H1 (cell line): ENCODE data around the gene MKRN1. TPM values are rescaled to one million over a fixed set of nuclear protein-coding genes. Genes with fewer than 3 reads are reported as not detected.

ENCODE experiments used
- CTCF ChIA-PET: fragments of 300-600 bp; sonication (Branson Sonifier 250); formaldehyde crosslinking; loops from one replicate; lab custom pipeline; 2021; ENCODE audit not compliant: partially characterized antibody; lab: Charles Lee
- POLR2A ChIA-PET: fragments of 300-600 bp; sonication (Branson Sonifier 250); formaldehyde crosslinking; loops from one replicate; lab custom pipeline; 2021; ENCODE audit warnings: inconsistent platforms; ENCODE audit not compliant: partially characterized antibody; lab: Charles Lee
- DNase-seq, 2 experiments: peaks; one replicate each; pipeline versions ENCODE4 v3.0.0 to v3.0.0-alpha.2; 2010 to 2022; ENCODE audit warnings: low spot score in 2 of 2, low read depth in 1 of 2, mixed read lengths in 1 of 2
- FAIRE-seq: peaks from 2 replicates; lab custom pipeline; 2011; peaks lifted over from hg19 to GRCh38; lab: Jason Lieb, UNC
- H2AFZ ChIP-seq: 2 replicates; pipeline ENCODE4 v1.8.1; 2012; ENCODE audit warnings: low read length, inconsistent platforms
- H2AK5ac ChIP-seq: 2 replicates; pipeline ENCODE4 v1.6.1; 2013; ENCODE audit warnings: low read depth, low read length
- H2BK120ac ChIP-seq: replicated peaks from 2 replicates; pipeline ENCODE3; 2013; ENCODE audit warnings: low read depth, low read length, inconsistent platforms
- H2BK12ac ChIP-seq: 2 replicates; pipeline ENCODE4 v1.6.1; 2013; ENCODE audit warnings: low read depth, low read length
- H2BK15ac ChIP-seq: 2 replicates; pipeline ENCODE4 v1.6.1; 2013; ENCODE audit warnings: low read length
- H2BK20ac ChIP-seq: 2 replicates; pipeline ENCODE4 v1.6.1; 2013; ENCODE audit warnings: low read length
- H2BK5ac ChIP-seq: 2 replicates; pipeline ENCODE4 v1.6.1; 2013; ENCODE audit warnings: low read depth, low read length
- H3K14ac ChIP-seq: 2 replicates; pipeline ENCODE4 v1.6.1; 2013; ENCODE audit warnings: inconsistent platforms; ENCODE audit not compliant: insufficient read length
- H3K18ac ChIP-seq: 2 replicates; pipeline ENCODE4 v1.6.1; 2013; ENCODE audit warnings: low read length; ENCODE audit errors: extremely low read depth
- H3K23ac ChIP-seq: 2 replicates; pipeline ENCODE4 v1.6.1; 2013; ENCODE audit warnings: inconsistent platforms; ENCODE audit not compliant: insufficient read length
- H3K23me2 ChIP-seq: 2 replicates; pipeline ENCODE4 v1.6.1; 2013; ENCODE audit warnings: low read depth, low read length
- H3K27ac ChIP-seq: 2 replicates; pipeline ENCODE4 v1.6.1; 2011; ENCODE audit warnings: low read depth, low read length, inconsistent platforms
- H3K27me3 ChIP-seq, 4 experiments: replicated peaks in 1 of 4; 1 replicate in 1 of 4; 2 replicates in 3 of 4; pipeline versions ENCODE4 v1.6.1 to v1.8.1; 2011 to 2013; ENCODE audit warnings: low read length in 3 of 4, mild to moderate bottlenecking in 3 of 4, inconsistent platforms in 2 of 4, mixed read lengths in 2 of 4, moderate library complexity in 1 of 4; ENCODE audit not compliant: control insufficient read depth in 3 of 4, insufficient read depth in 3 of 4; ENCODE audit errors: extremely low read depth in 1 of 4
- H3K36me3 ChIP-seq, 4 experiments: 2 replicates each; pipeline versions ENCODE4 v1.6.1 to v1.8.1; 2011 to 2013; ENCODE audit warnings: mild to moderate bottlenecking in 4 of 4, low read length in 3 of 4, moderate library complexity in 2 of 4, control low read depth in 1 of 4, inconsistent platforms in 1 of 4; ENCODE audit not compliant: insufficient read depth in 4 of 4, control insufficient read depth in 2 of 4
- H3K4ac ChIP-seq: replicated peaks from 2 replicates; pipeline ENCODE3; 2013; ENCODE audit warnings: low read length, low read depth, mixed read lengths, inconsistent platforms; ENCODE audit not compliant: insufficient read length
- H3K4me1 ChIP-seq, 4 experiments: replicated peaks in 1 of 4; 1 replicate in 1 of 4; 2 replicates in 3 of 4; pipeline versions ENCODE4 v1.6.1 to v1.8.1; 2011 to 2013; ENCODE audit warnings: low read length in 3 of 4, inconsistent platforms in 2 of 4, mixed read lengths in 1 of 4; ENCODE audit not compliant: insufficient read depth in 4 of 4, control insufficient read depth in 3 of 4
- H3K4me2 ChIP-seq, 2 experiments: 2 replicates each; pipeline versions ENCODE4 v1.6.1 to v1.8.1; 2011 to 2013; ENCODE audit warnings: low read depth in 2 of 2, low read length in 2 of 2, control low read depth in 1 of 2, inconsistent platforms in 1 of 2, mild to moderate bottlenecking in 1 of 2; ENCODE audit not compliant: insufficient read depth in 1 of 2
- H3K4me3 ChIP-seq, 4 experiments: fragments of 200-600, 300-600 bp in 1 of 4; sonication (generic), shearing (Covaris generic), sonication (Bioruptor Twin) in 1 of 4; 2 replicates each; pipeline versions ENCODE4 v1.5.1 to v1.8.1; 2011 to 2016; ENCODE audit warnings: low read length in 4 of 4, low read depth in 3 of 4, control low read depth in 2 of 4, inconsistent platforms in 2 of 4, mild to moderate bottlenecking in 2 of 4, mixed read lengths in 1 of 4, moderate library complexity in 1 of 4; ENCODE audit not compliant: insufficient read depth in 2 of 4; ENCODE audit errors: extremely low read depth in 1 of 4
- H3K56ac ChIP-seq: replicated peaks from 2 replicates; pipeline ENCODE3; 2013; ENCODE audit warnings: low read depth, mild to moderate bottlenecking, mixed read lengths, low read length, inconsistent platforms; ENCODE audit not compliant: insufficient read length
- H3K79me1 ChIP-seq: 2 replicates; pipeline ENCODE4 v1.6.1; 2013; ENCODE audit warnings: low read depth, low read length, control low read depth
- H3K79me2 ChIP-seq, 2 experiments: 2 replicates each; pipeline versions ENCODE4 v1.6.1 to v1.8.1; 2012 to 2013; ENCODE audit warnings: low read length in 2 of 2, mild to moderate bottlenecking in 2 of 2, inconsistent platforms in 1 of 2; ENCODE audit not compliant: insufficient read depth in 2 of 2, control insufficient read depth in 1 of 2
- H3K9ac ChIP-seq, 4 experiments: replicated peaks in 1 of 4; 1 replicate in 1 of 4; 2 replicates in 3 of 4; pipeline versions ENCODE4 v1.6.1 to v1.8.1; 2011 to 2013; ENCODE audit warnings: low read depth in 3 of 4, low read length in 3 of 4, control low read depth in 2 of 4, mild to moderate bottlenecking in 2 of 4, moderate library complexity in 2 of 4, inconsistent platforms in 1 of 4; ENCODE audit errors: extremely low read depth in 1 of 4
- H3K9me3 ChIP-seq, 2 experiments: 2 replicates each; pipeline versions ENCODE4 v1.6.1 to v1.8.1; 2012 to 2013; ENCODE audit warnings: mild to moderate bottlenecking in 2 of 2, moderate library complexity in 2 of 2, control low read depth in 1 of 2, inconsistent platforms in 1 of 2, low read depth in 1 of 2, low read length in 1 of 2, mixed read lengths in 1 of 2; ENCODE audit not compliant: insufficient read depth in 2 of 2
- H4K20me1 ChIP-seq, 2 experiments: replicated peaks in 1 of 2; 2 replicates each; pipeline versions ENCODE3 to v1.8.1; 2011 to 2013; ENCODE audit warnings: inconsistent platforms in 2 of 2, low read length in 2 of 2, mild to moderate bottlenecking in 1 of 2; ENCODE audit not compliant: insufficient read depth in 2 of 2, control insufficient read depth in 1 of 2
- H4K5ac ChIP-seq: 2 replicates; pipeline ENCODE4 v1.6.1; 2013; ENCODE audit warnings: low read length, low read depth, mixed read lengths, inconsistent platforms; ENCODE audit not compliant: insufficient read length
- H4K8ac ChIP-seq: 2 replicates; pipeline ENCODE4 v1.8.0; 2013; ENCODE audit warnings: mild to moderate bottlenecking, moderate library complexity, low read length, inconsistent platforms; ENCODE audit not compliant: insufficient read depth; ENCODE audit errors: extremely low read depth
- H4K91ac ChIP-seq: replicated peaks from 2 replicates; pipeline ENCODE3; 2013; ENCODE audit warnings: low read length, mixed read lengths, inconsistent platforms; ENCODE audit not compliant: insufficient read length
- EP300 ChIP-seq, 2 experiments: IDR thresholded peaks; 1 replicate in 1 of 2; 2 replicates in 1 of 2; pipeline ENCODE4 v1.6.1; 2011 to 2012; ENCODE audit warnings: low read depth in 2 of 2, low read length in 2 of 2, mild to moderate bottlenecking in 2 of 2, borderline replicate concordance in 1 of 2, inconsistent platforms in 1 of 2, moderate library complexity in 1 of 2
- KDM1A ChIP-seq: fragments of 200-600, 300-600 bp; sonication (generic); IDR thresholded peaks from 2 replicates; pipeline ENCODE4 v1.7.1; 2016; ENCODE audit warnings: mild to moderate bottlenecking, low read length, borderline replicate concordance
- KDM4A ChIP-seq: IDR thresholded peaks from one replicate; pipeline ENCODE4 v1.7.1; 2012; ENCODE audit warnings: low read depth, mild to moderate bottlenecking, moderate library complexity, low read length, inconsistent platforms; ENCODE audit not compliant: severe bottlenecking
- POLR2A ChIP-seq, 2 experiments: IDR thresholded peaks; 1 replicate in 1 of 2; 2 replicates in 1 of 2; pipeline ENCODE4 v1.6.1; 2011; ENCODE audit warnings: low read depth in 2 of 2, low read length in 2 of 2, mild to moderate bottlenecking in 2 of 2; ENCODE audit errors: control extremely low read depth in 1 of 2
- RAD21 ChIP-seq, 2 experiments: IDR thresholded peaks in 1 of 2; conservative IDR thresholded peaks in 1 of 2; 2 replicates each; pipeline ENCODE4 v1.6.1; 2011; ENCODE audit warnings: low read depth in 2 of 2, low read length in 2 of 2, improper control_type of control experiment in 1 of 2, inconsistent platforms in 1 of 2, mild to moderate bottlenecking in 1 of 2, moderate library complexity in 1 of 2
- RFX5 ChIP-seq: IDR thresholded peaks from 2 replicates; pipeline ENCODE4 v1.6.1; 2011; ENCODE audit warnings: low read depth, low read length, improper control_type of control experiment, borderline replicate concordance
- RXRA ChIP-seq: IDR thresholded peaks from 2 replicates; pipeline ENCODE4 v1.6.1; 2011; ENCODE audit warnings: low read depth, mild to moderate bottlenecking, low read length, moderate library complexity; ENCODE audit not compliant: insufficient read depth
- SP4 ChIP-seq: IDR thresholded peaks from 2 replicates; pipeline ENCODE4 v1.6.1; 2012; ENCODE audit warnings: low read length, inconsistent platforms
- USF2 ChIP-seq: IDR thresholded peaks from 2 replicates; pipeline ENCODE4 v1.6.1; 2011; ENCODE audit warnings: low read length, improper control_type of control experiment
- ZNF274 ChIP-seq: IDR thresholded peaks from 2 replicates; pipeline ENCODE4 v1.7.0; 2012; ENCODE audit warnings: low read length, borderline replicate concordance; ENCODE audit errors: extremely low read depth
- WGBS, 2 experiments: shearing (Covaris generic) in 1 of 2; methylation state at CpG; one replicate each; pipeline versions ENCODE4 v1.1.6 to v1.1.7; 2013 to 2015; ENCODE audit warnings: low lambda C conversion rate in 2 of 2, mixed read lengths in 2 of 2, inconsistent platforms in 1 of 2, low coverage in 1 of 2, missing lambda C conversion rate in 1 of 2; ENCODE audit not compliant: insufficient replicate concordance in 2 of 2, insufficient coverage in 1 of 2, insufficient read length in 1 of 2; ENCODE audit errors: extremely low coverage in 1 of 2, missing lambda C conversion rate in 1 of 2; 5-methylcytosine and 5-hydroxymethylcytosine counted together
- polyA plus RNA-seq, 7 experiments: library from polyadenylated mRNA; depleted of rRNA in 3 of 7; stranded (reverse) in 5 of 7; unstranded in 2 of 7; fragments of >200 nt in 5 of 7; fragments of 200-250 nt in 2 of 7; gene quantifications; 1 replicate in 5 of 7; 2 replicates in 1 of 7; 4 replicates in 1 of 7; pipeline versions ENCODE4 v1.2.1 to v1.2.3, GENCODE V29; 2011 to 2013; ENCODE audit warnings: missing spikeins in 2 of 7, mixed read lengths in 2 of 7
- total RNA-seq: library from RNA; stranded (reverse); fragmentation: NEBNext Ultra II Directional; extraction: Animal tissue kit (Norgen Biotek cat#: 25700); gene quantifications from 2 replicates; pipeline ENCODE4 v1.2.1, GENCODE V29; 2021
- TF ChIP-seq, protein P1 (sequence below): IDR thresholded peaks from 2 replicates; pipeline ENCODE4 v1.6.1; 2012; ENCODE audit warnings: inconsistent platforms

The MKRN1 gene
- total and polyA plus RNA-seq, 2 of the 8 experiments (the other 6 are each of a cell fraction or from before 2014, with no cell fraction given) = 46.2 to 99.6 TPM

GRCh38 chr7:140453273-140453672 lies 26.0 kb downstream of the MKRN1 start:
- H3K27ac ChIP-seq = no peak overlapping the region
- no peak overlapping the region for H2BK12ac ChIP-seq
- no peak overlapping the region for H4K8ac ChIP-seq
- no peak overlapping the region for H3K56ac ChIP-seq
- WGBS, 2 experiments = 93% methylated on average over 4 of the region's 4 CpGs; no CpG with 5 or more reads in 1 of the 2 experiments
- no peak overlapping the region for H3K18ac ChIP-seq
- no peaks in the 10 kb centered on the region for H3K9me3 ChIP-seq
- H4K20me1 ChIP-seq = peaks cover 0 to 4% of the 10 kb centered on the region in 2 experiments
- no peak overlapping the region for H3K23ac ChIP-seq
- no peak overlapping the region for H3K4ac ChIP-seq
- H2BK15ac ChIP-seq = no peak overlapping the region
- no peak overlapping the region for H3K9ac ChIP-seq
- no peak overlapping the region for H2AK5ac ChIP-seq
- 0 out of 2 replicates have a peak overlapping the region, but pooled peaks have one; percentile 16 for H2BK20ac ChIP-seq
- H3K23me2 ChIP-seq = no peaks in the 10 kb centered on the region
- DNase-seq = no peak
- POLR2A ChIA-PET = no interaction called here
- no peak for FAIRE-seq
- peaks cover 12 to 35% (median 30%) of the 10 kb centered on the region in 4 experiments; a peak in 6 of 7 replicates for H3K4me1 ChIP-seq
- H3K4me3 ChIP-seq = no peak overlapping the region
- H3K79me2 ChIP-seq = peaks cover 0 to 32% of the 10 kb centered on the region in 2 experiments; a peak in 2 of 4 replicates
- no peak overlapping the region for H2BK120ac ChIP-seq
- H2AFZ ChIP-seq = no peak overlapping the region
- peaks cover 12 to 43% (median 17%) of the 10 kb centered on the region in 4 experiments for H3K36me3 ChIP-seq
- H2BK5ac ChIP-seq = no peak overlapping the region
- no peak overlapping the region for H4K5ac ChIP-seq
- H3K14ac ChIP-seq = no peak overlapping the region
- H3K4me2 ChIP-seq = no peak overlapping the region
- H4K91ac ChIP-seq = no peak overlapping the region
- H3K27me3 ChIP-seq = peaks cover 0 to 1% (median 0%) of the 10 kb centered on the region in 4 experiments; a peak in 1 of 7 replicates
- CTCF ChIA-PET = interaction anchor here (2.3 to 5.2 kb wide), 2 partner anchors 9 to 40 kb away, joined by 6 to 27 read pairs; no protein-coding TSS in a partner anchor
- H3K79me1 ChIP-seq = 0 out of 2 replicates have a peak, but pooled peaks cover 4% of the 10 kb centered on the region
- TF ChIP-seq SP4 = no peak
- TF ChIP-seq RFX5 = no peak
- no peak for TF ChIP-seq ZNF274
- no peak for TF ChIP-seq EP300 (IDR thresholded peaks at IDR 0.05; ENCODE audit: borderline replicate concordance in 1 of 2, low read depth in 2 of 2, low read length in 2 of 2)
- TF ChIP-seq RXRA = no peak
- TF ChIP-seq, protein P1, sequence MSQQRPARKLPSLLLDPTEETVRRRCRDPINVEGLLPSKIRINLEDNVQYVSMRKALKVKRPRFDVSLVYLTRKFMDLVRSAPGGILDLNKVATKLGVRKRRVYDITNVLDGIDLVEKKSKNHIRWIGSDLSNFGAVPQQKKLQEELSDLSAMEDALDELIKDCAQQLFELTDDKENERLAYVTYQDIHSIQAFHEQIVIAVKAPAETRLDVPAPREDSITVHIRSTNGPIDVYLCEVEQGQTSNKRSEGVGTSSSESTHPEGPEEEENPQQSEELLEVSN = no peak
- TF ChIP-seq KDM4A = no peak
- TF ChIP-seq RAD21 (IDR thresholded peaks at IDR 0.05 in 1 of 2, conservative IDR thresholded peaks at IDR 0.05 in 1 of 2; ENCODE audit: low read depth in 2 of 2, low read length in 2 of 2) = no peak
- TF ChIP-seq KDM1A = no peak
- TF ChIP-seq POLR2A (IDR thresholded peaks at IDR 0.05; ENCODE audit: control extremely low read depth in 1 of 2, low read depth in 2 of 2, low read length in 2 of 2) = no peak
- no peak for TF ChIP-seq USF2
